ACC112 (cell line): ENCODE results near the gene MRTFB.
A peak's percentile ranks its signal among the peaks of the same experiment; 100 is the strongest.

Experiments
- H2AFZ ChIP-seq: fragments of 200-600 bp; sonication (generic); one replicate; pipeline ENCODE4 v1.6.0; 2017; ENCODE audit warnings: antibody characterized with exemption, low read length; ENCODE audit not compliant: unreplicated experiment
- H3K27ac ChIP-seq: fragments of 200-600 bp; sonication (generic); 2 replicates; pipeline ENCODE4 v1.5.1; 2014; ENCODE audit warnings: low read depth, mild to moderate bottlenecking, antibody characterized with exemption, low read length, moderate library complexity
- H3K27me3 ChIP-seq: fragments of 200-600 bp; sonication (generic); 2 replicates; pipeline ENCODE4 v1.6.1; 2014; ENCODE audit warnings: mild to moderate bottlenecking, antibody characterized with exemption, low read length, moderate library complexity, mixed read lengths; ENCODE audit not compliant: insufficient read depth
- H3K36me3 ChIP-seq: fragments of 200-600 bp; sonication (generic); 2 replicates; pipeline ENCODE4 v1.6.1; 2016; ENCODE audit warnings: mild to moderate bottlenecking, antibody characterized with exemption, low read length, moderate library complexity, mixed read lengths; ENCODE audit not compliant: insufficient read depth
- H3K4me1 ChIP-seq: fragments of 200-600 bp; sonication (generic); one replicate; pipeline ENCODE4 v1.6.1; 2016; ENCODE audit warnings: low read length, mixed read lengths; ENCODE audit not compliant: insufficient read depth, unreplicated experiment, control insufficient read depth
- H3K4me3 ChIP-seq: fragments of 200-600 bp; sonication (generic); 2 replicates; pipeline ENCODE4 v1.5.1; 2014; ENCODE audit warnings: mild to moderate bottlenecking, low read depth, low read length
- H3K79me2 ChIP-seq: fragments of 200-600 bp; sonication (generic); one replicate; pipeline ENCODE4 v1.6.0; 2016; ENCODE audit warnings: low read length; ENCODE audit not compliant: control insufficient read depth, unreplicated experiment, insufficient read depth

The MRTFB gene

GRCh38 chr16:14133907-14134306 is 62.8 kb downstream of the MRTFB start:
- H2AFZ ChIP-seq = no peak overlapping the region
- H3K4me3 ChIP-seq = no peak overlapping the region
- H3K27me3 ChIP-seq = no peaks in the 10 kb centered on the region
- H3K79me2 ChIP-seq = no peaks in the 10 kb centered on the region
- H3K36me3 ChIP-seq = 0 out of 2 replicates have a peak, but pooled peaks cover 7% of the 10 kb centered on the region
- H3K4me1 ChIP-seq = peaks cover 7% of the 10 kb centered on the region
- no peak overlapping the region for H3K27ac ChIP-seq

DNA sequence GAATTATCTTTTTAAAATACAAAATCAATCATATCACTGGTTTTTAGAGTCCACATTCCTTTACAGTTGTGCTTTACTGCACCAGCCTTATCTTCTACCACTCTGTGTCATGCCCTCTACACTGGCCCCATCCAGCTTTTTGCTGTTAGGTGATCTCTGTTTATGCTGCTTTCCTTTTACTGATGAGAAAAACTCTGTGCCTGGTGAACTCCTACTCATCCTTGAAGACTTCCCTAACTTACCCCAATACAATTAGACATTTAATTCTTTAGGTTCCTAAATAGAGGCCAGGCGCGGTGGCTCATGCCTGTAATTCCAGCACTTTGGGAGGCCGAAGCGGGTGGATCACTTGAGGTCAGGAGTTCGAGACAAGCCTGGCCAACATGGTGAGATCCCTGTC is 64.6 kb downstream of the MRTFB start:
- H2AFZ ChIP-seq = no peak overlapping the region
- H3K27me3 ChIP-seq = no peaks in the 10 kb centered on the region
- no peak overlapping the region for H3K27ac ChIP-seq
- no peak overlapping the region for H3K4me3 ChIP-seq
- no peaks in the 10 kb centered on the region for H3K79me2 ChIP-seq
- H3K4me1 ChIP-seq = peaks cover 7% of the 10 kb centered on the region
- peaks cover 16% of the 10 kb centered on the region for H3K36me3 ChIP-seq

DNA sequence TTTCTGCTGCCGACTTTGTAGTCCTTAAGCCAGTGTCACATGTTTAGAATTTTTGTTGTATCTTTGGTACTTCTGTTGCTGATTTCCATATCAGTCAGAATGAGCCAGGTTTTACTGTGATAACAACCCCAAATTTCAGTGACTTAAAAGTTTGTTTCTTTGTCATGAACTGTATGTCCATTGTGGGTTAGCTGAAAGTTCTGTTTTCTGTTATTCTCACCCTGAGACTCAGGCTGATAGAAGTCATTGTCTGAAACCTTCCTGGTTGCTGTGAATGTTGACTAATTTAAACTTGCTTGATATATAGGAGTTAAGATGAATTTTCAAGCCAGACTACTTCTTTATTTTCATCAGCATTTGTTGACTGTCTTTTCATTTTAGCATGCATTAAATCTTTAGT is 68.8 kb downstream of the MRTFB start:
- no peaks in the 10 kb centered on the region for H3K79me2 ChIP-seq
- peaks cover 16% of the 10 kb centered on the region for H3K36me3 ChIP-seq
- H3K27ac ChIP-seq = no peak overlapping the region
- H3K4me1 ChIP-seq = no peaks in the 10 kb centered on the region
- no peaks in the 10 kb centered on the region for H3K27me3 ChIP-seq
- H3K4me3 ChIP-seq = no peak overlapping the region
- no peak overlapping the region for H2AFZ ChIP-seq

- Histone ChIP-seq H3K27ac (no peak overlapping the region), H3K4me1 (peaks cover under 1% of the 10 kb centered on the region), H3K36me3 (peaks cover 16% of the 10 kb centered on the region), H3K4me3 (no peak overlapping the region), H2AFZ (no peak overlapping the region), H3K79me2 (no peaks in the 10 kb centered on the region), H3K27me3 (no peaks in the 10 kb centered on the region)
Observed at GRCh38 chr16:14140923-14141322, 69.8 kb downstream of the MRTFB start.

DNA sequence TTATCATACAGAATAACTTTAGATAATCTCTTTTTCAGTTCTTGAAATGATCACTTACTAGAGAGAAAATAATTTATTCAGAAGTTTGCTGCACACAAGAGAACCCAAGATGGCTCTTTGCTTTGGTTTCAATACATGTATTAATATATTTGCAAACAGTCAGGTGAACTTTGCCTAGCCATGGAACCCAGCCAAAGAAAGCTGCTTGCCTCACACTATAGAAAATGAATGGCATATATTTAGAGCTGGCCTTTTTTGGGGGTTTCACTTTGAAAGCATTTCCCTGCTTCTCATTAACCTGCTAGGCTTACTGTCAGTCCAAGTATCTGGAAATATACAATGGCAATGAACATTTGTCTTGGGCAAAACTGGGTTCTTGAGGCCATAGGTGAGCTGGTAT is 75.3 kb downstream of the MRTFB start:
- no peak overlapping the region for H2AFZ ChIP-seq
- no peaks in the 10 kb centered on the region for H3K27me3 ChIP-seq
- no peak overlapping the region for H3K4me3 ChIP-seq
- H3K4me1 ChIP-seq = peaks cover 27% of the 10 kb centered on the region
- peak overlapping the region; percentile 26; the same call in 1 of the 2 replicates for H3K27ac ChIP-seq
- H3K79me2 ChIP-seq = no peaks in the 10 kb centered on the region
- H3K36me3 ChIP-seq = no peaks in the 10 kb centered on the region; the same call in 1 of the 2 replicates

- Histone ChIP-seq H3K79me2 (no peaks in the 10 kb centered on the region), H3K4me3 (no peak overlapping the region), H3K4me1 (peaks cover 42% of the 10 kb centered on the region), H3K27ac (no peak overlapping the region), H3K27me3 (no peaks in the 10 kb centered on the region), H2AFZ (no peak overlapping the region), H3K36me3 (no peaks in the 10 kb centered on the region; the same call in 1 of the 2 replicates)
Observed at GRCh38 chr16:14148016-14148415, 76.9 kb downstream of the MRTFB start.

DNA sequence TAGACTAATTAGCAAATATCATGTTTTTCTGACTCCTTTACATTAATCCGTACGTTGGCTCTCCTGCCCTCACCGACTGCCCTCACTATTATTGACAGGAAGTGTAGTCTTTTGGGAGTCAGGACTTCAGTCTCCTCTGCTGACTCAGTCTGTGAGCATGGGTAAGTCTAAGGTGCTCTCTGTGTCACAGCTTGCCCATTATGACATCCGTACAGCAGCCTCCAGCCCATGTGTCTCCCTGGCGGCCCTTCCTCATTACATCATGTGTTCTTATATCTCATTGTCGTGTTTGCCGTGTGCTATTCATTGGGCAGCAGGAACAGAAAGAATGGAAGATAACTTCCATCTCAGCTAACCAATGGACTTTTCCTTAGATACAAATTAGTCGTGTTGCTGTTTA is 77.5 kb downstream of the MRTFB start:
- Histone ChIP-seq H3K27ac (no peak overlapping the region), H3K4me1 (peaks cover 46% of the 10 kb centered on the region), H3K36me3 (no peaks in the 10 kb centered on the region; the same call in 1 of the 2 replicates), H3K4me3 (no peak overlapping the region), H2AFZ (no peak overlapping the region), H3K79me2 (no peaks in the 10 kb centered on the region), H3K27me3 (no peaks in the 10 kb centered on the region)

DNA sequence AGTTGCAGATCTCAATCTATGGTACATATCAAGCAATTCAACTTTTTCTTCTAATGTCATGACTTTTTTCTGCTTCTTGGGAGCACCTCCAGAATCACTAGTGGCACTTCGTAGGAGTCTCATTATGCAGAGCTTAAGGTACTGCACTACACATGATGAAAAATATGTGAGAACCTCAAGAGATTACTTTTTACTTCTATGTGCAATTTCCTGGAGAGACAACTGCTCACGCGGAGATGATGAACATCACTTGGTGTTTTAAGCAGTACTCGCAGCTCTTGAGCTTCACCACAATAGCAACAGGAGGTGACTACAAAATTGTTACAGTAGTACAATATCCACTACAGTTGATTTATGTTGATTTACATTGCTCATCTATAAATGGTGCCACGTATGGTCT is 79.7 kb downstream of the MRTFB start:
- H3K4me1 ChIP-seq = peaks cover 46% of the 10 kb centered on the region
- no peak overlapping the region for H2AFZ ChIP-seq
- H3K4me3 ChIP-seq = no peak overlapping the region
- peak overlapping the region; percentile 87 for H3K27ac ChIP-seq
- H3K79me2 ChIP-seq = no peaks in the 10 kb centered on the region
- H3K27me3 ChIP-seq = no peaks in the 10 kb centered on the region
- no peaks in the 10 kb centered on the region; the same call in 1 of the 2 replicates for H3K36me3 ChIP-seq

GRCh38 chr16:14151256-14152030 is 80.3 kb downstream of the MRTFB start:
- no peaks in the 10 kb centered on the region for H3K27me3 ChIP-seq
- H3K4me3 ChIP-seq = no peak overlapping the region
- no peaks in the 10 kb centered on the region for H3K79me2 ChIP-seq
- H3K4me1 ChIP-seq = peaks cover 40% of the 10 kb centered on the region
- H3K36me3 ChIP-seq = no peaks in the 10 kb centered on the region; the same call in 1 of the 2 replicates
- no peak overlapping the region for H2AFZ ChIP-seq
- H3K27ac ChIP-seq = peak overlapping the region; percentile 87

- Histone ChIP-seq H2AFZ (no peak overlapping the region), H3K36me3 (no peaks in the 10 kb centered on the region), H3K79me2 (no peaks in the 10 kb centered on the region), H3K27me3 (no peaks in the 10 kb centered on the region), H3K4me3 (no peak overlapping the region), H3K27ac (no peak overlapping the region), H3K4me1 (peaks cover 27% of the 10 kb centered on the region)
Observed at GRCh38 chr16:14155572-14156190, 84.6 kb downstream of the MRTFB start.
